Measurements from ENCODE around the gene SWAP70. TPM values are rescaled to one million over a fixed set of nuclear protein-coding genes. Genes with fewer than 3 reads are reported as not detected.
A peak's percentile ranks its signal among the peaks of the same experiment; 100 is the strongest.

The SWAP70 gene
- total RNA-seq, 2 donors from 2014 or later = 6.1 to 7.5 TPM

DNA sequence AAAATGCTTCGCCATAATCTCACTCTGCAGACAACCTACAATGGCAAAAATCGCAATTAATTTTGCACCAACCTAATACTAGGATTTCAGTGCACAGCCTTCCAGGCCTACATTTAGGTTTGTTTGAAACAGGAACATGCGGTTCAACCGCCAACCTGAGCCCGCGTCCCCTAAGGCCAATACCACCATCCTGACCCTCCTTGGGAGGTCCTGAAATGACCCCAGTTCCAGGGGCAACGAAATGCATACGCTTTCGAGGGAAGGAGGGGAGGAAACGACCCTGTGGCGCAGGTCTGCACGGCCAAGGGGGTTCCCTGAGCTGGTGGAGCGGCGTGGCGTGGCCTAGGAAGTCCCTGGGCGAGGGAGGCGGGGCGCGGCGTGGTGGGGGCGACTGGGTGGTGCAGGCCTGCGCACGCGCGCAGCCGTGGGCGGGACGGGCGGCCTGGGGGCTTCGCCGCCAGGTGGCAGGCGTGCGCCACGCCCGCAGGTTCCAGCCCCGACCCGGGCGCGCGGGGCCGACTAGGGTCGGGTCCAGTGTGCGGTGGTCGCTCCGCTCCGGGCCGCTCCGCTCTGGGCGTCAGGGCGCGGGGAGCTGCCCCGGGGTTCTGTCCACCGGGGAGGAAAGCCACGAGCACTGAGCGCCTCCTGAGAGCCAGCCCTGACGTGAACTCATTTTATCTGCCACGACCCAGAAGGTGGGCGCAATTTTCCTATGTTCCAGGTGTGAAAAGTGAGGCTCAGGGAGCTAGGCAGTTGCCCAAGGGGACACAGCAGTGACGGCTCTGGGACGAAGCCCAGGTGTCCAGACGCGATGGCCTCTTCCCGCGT is 94.1 kb downstream of the SWAP70 start:
- ATAC-seq (peak; percentile 89), DNase-seq (peak; percentile 91 to 94 (median 92))
- H3K9me3 ChIP-seq (ENCODE audit: control insufficient read depth, low read length, poor library complexity, severe bottlenecking) = no peaks in the 10 kb centered on the region
- Mint-ChIP-seq H3K36me3 (ENCODE audit: low read depth) (no peaks in the 10 kb centered on the region), H3K4me3 (peak overlapping the region; percentile 92), H3K4me1 (peaks cover 30% of the 10 kb centered on the region), H3K27ac (peak overlapping the region; percentile 83), H3K27me3 (no peaks in the 10 kb centered on the region)

DNA sequence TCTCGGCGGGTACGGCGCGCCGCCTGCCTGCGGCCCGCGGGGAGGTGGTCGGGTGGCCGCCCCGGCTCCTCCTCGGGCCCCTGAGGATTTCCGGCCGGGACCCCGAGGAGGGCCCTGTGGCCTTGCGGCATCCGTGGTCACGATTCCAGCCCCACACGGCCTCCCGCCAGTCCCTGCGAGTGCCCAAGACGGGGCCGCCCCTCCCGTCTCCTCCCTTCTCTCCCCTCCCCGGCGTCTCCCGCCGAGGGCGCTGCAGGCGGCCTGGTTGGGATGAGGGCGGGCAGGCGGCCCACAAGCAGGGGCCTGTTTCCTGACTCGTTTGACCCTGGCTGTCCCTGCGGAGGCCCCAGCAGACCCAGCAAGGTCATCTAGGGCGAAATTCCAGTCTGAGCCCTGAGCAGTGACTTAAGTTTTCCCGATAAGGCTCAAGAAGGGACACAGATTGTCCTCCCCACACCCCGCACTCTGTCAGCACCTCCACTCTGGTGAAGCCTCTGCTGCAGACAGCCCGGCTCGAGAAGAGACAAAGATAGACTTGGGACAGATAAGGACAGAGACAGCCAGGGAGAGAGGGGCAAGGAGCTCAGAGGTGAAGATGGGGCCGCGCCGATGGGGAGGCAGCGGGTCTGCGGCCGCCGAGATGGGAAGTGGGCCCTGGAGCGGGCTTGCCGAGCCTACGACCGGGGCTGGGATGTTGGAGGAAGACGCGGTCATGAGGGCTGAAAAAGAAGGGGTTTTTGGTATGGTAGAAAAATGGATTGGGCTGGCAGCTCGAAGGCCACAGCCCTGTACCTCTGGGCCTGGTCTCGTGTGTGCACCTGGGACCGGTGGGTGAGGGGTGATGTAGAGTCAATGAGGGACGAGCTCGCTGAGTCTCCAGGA is 95.0 kb downstream of the SWAP70 start:
- H3K9me3 ChIP-seq (ENCODE audit: control insufficient read depth, low read length, poor library complexity, severe bottlenecking) = no peaks in the 10 kb centered on the region
- ATAC-seq = peak; percentile 15
- Mint-ChIP-seq H3K4me3 (peak overlapping the region; percentile 92), H3K27me3 (no peaks in the 10 kb centered on the region), H3K27ac (peak overlapping the region; percentile 92), H3K36me3 (ENCODE audit: low read depth) (no peaks in the 10 kb centered on the region), H3K4me1 (peaks cover 30% of the 10 kb centered on the region)
- DNase-seq = peak; percentile 26 to 37 (median 34)

DNA sequence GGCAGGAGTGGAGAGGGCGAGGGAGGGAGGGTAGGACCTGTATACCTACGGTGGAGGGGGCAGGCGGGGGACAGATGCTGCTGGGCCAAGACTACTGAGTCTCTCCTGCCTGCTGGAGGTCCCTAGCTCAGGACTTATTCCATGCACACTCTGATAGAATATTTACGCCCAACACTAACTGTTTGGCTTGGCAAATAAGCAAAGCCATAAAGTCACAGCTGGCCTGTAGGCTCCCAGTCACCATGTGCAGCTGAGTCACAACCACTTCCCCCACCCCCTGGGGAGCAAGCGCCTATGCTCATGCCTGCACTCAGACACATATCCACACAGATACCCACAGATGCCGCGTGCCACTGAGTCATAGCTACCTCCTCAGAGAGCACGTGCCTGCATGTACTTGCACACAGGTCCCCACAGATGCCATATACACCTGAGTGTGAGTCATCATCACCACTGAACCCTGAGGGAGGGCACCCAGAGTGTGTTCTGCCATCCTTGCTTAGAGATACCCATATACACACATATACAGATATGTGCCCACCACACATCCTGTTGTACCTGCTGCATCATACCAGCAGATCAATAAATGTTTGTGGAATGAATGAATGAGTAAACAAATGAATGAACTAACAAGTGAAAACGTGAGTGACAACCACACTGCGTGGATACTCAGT is 95.8 kb downstream of the SWAP70 start:
- Mint-ChIP-seq H3K27ac (peak overlapping the region; percentile 92), H3K27me3 (no peaks in the 10 kb centered on the region), H3K36me3 (ENCODE audit: low read depth) (no peaks in the 10 kb centered on the region), H3K4me3 (peak overlapping the region; percentile 92), H3K4me1 (peaks cover 30% of the 10 kb centered on the region)
- DNase-seq (peak; percentile 37 to 71 (median 39)), ATAC-seq (peak; percentile 73)
- no peaks in the 10 kb centered on the region for H3K9me3 ChIP-seq (ENCODE audit: control insufficient read depth, low read length, poor library complexity, severe bottlenecking)

DNA sequence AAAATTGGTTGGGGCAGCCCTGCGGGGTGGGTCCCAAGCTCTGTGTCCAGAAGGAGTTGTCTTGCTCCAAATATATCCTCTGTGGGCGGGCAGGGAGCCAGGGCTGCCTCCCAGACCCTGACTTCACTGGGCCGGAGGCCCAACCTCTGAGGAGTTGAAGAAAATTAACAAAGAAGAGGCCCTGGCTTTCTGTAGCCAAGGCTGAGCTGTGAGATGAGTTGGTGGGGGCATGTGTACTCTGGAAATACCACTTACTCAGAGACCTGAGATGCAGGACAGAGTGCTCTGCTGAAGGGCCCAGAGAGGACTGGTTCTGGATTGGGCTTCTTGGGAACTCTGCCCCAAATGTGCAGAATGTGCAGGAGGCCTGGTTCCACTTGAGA is 96.3 kb downstream of the SWAP70 start:
- Mint-ChIP-seq H3K4me3 (no peak overlapping the region), H3K27ac (peak overlapping the region; percentile 92), H3K36me3 (ENCODE audit: low read depth) (no peaks in the 10 kb centered on the region), H3K27me3 (no peaks in the 10 kb centered on the region), H3K4me1 (peaks cover 30% of the 10 kb centered on the region)
- DNase-seq (no peak), ATAC-seq (no peak)
- no peaks in the 10 kb centered on the region for H3K9me3 ChIP-seq (ENCODE audit: control insufficient read depth, low read length, poor library complexity, severe bottlenecking)

- no peaks in the 10 kb centered on the region for H3K27me3 Mint-ChIP-seq
- H3K4me1 Mint-ChIP-seq = peaks cover 26% of the 10 kb centered on the region
- DNase-seq (no peak), ATAC-seq (no peak)
- no peaks in the 10 kb centered on the region for H3K36me3 Mint-ChIP-seq (ENCODE audit: low read depth)
- H3K9me3 ChIP-seq (ENCODE audit: control insufficient read depth, low read length, poor library complexity, severe bottlenecking) = no peaks in the 10 kb centered on the region
- no peak overlapping the region for H3K4me3 Mint-ChIP-seq
- H3K27ac Mint-ChIP-seq = no peak overlapping the region
Observed at GRCh38 chr11:9761441-9761945, 97.6 kb downstream of the SWAP70 start.

GRCh38 chr11:9762531-9762930 is 98.7 kb downstream of the SWAP70 start:
- Mint-ChIP-seq H3K27ac (peak overlapping the region; percentile 61), H3K4me3 (no peak overlapping the region), H3K4me1 (peaks cover 28% of the 10 kb centered on the region), H3K36me3 (ENCODE audit: low read depth) (peaks cover 3% of the 10 kb centered on the region), H3K27me3 (no peaks in the 10 kb centered on the region)
- ATAC-seq (no peak), DNase-seq (no peak)
- H3K9me3 ChIP-seq (ENCODE audit: control insufficient read depth, low read length, poor library complexity, severe bottlenecking) = no peaks in the 10 kb centered on the region

DNA sequence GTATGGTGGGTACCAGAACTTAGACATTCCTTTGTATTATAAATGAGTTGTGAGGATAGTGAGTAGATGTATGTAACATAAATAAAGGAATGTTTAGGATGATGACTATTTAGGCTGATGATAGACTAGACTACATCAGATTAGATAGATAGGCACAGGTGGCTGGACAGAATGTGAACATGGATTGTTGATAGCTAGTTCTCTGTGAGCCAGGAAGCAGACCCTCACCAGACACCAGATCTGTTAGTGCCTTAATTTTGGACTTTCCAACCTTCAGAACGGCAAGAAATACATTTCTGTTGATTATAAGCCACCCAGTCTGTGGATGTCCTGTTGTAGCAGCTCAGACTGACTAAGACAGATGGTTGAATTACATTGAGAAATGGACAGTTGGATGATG is 99.4 kb downstream of the SWAP70 start:
- no peaks in the 10 kb centered on the region for H3K9me3 ChIP-seq (ENCODE audit: control insufficient read depth, low read length, poor library complexity, severe bottlenecking)
- ATAC-seq (no peak), DNase-seq (no peak)
- Mint-ChIP-seq H3K27me3 (no peaks in the 10 kb centered on the region), H3K36me3 (ENCODE audit: low read depth) (peaks cover 3% of the 10 kb centered on the region), H3K4me3 (no peak overlapping the region), H3K4me1 (peaks cover 27% of the 10 kb centered on the region), H3K27ac (peak overlapping the region; percentile 61)

GRCh38 chr11:9765320-9766101 is 101.6 kb downstream of the SWAP70 start:
- ATAC-seq = no peak

GRCh38 chr11:9769621-9770020 is 105.7 kb downstream of the SWAP70 start:
- no peaks in the 10 kb centered on the region for H3K9me3 ChIP-seq (ENCODE audit: control insufficient read depth, low read length, poor library complexity, severe bottlenecking)
- DNase-seq (no peak), ATAC-seq (no peak)
- Mint-ChIP-seq H3K27ac (no peak overlapping the region), H3K27me3 (no peaks in the 10 kb centered on the region), H3K4me3 (no peak overlapping the region), H3K36me3 (ENCODE audit: low read depth) (peaks cover 3% of the 10 kb centered on the region), H3K4me1 (peaks cover 8% of the 10 kb centered on the region)

More at GRCh38 chr11:9765320-9766101, 101.6 kb downstream of the SWAP70 start:
- no peaks in the 10 kb centered on the region for H3K27me3 Mint-ChIP-seq
- H3K4me1 Mint-ChIP-seq = peaks cover 18% of the 10 kb centered on the region
- peaks cover 3% of the 10 kb centered on the region for H3K36me3 Mint-ChIP-seq (ENCODE audit: low read depth)
- DNase-seq = no peak
- H3K27ac Mint-ChIP-seq = peak overlapping the region; percentile 51
- no peaks in the 10 kb centered on the region for H3K9me3 ChIP-seq (ENCODE audit: control insufficient read depth, low read length, poor library complexity, severe bottlenecking)
- no peak overlapping the region for H3K4me3 Mint-ChIP-seq

GRCh38 chr11:9771071-9771511 is 107.2 kb downstream of the SWAP70 start:
- Mint-ChIP-seq H3K27me3 (no peaks in the 10 kb centered on the region), H3K4me3 (no peak overlapping the region), H3K36me3 (ENCODE audit: low read depth) (peaks cover 3% of the 10 kb centered on the region), H3K4me1 (peaks cover 8% of the 10 kb centered on the region), H3K27ac (no peak overlapping the region)
- ATAC-seq = no peak
- DNase-seq = no peak
- H3K9me3 ChIP-seq (ENCODE audit: control insufficient read depth, low read length, poor library complexity, severe bottlenecking) = no peaks in the 10 kb centered on the region

DNA sequence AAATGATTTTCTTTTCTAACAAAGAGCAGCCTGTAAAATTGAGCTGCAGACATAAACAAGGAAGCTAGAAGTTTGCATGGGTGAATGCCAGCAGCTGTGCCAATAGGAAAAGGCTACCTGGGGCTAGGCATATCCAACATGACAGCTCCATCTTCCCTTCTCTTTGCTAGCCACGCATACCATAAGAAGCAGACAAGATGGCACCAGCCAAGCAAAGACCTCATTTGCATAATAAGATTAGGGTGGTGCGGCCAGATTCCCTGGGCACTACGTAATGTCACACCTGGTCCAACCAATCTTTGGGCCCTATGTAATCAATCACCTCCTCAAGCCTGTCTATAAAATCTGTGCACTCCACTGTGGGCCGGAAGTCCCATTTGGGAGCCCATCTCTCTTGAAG is 108.3 kb downstream of the SWAP70 start:
- no peak for DNase-seq
- no peak overlapping the region for H3K27ac Mint-ChIP-seq
- H3K36me3 Mint-ChIP-seq (ENCODE audit: low read depth) = no peaks in the 10 kb centered on the region
- no peaks in the 10 kb centered on the region for H3K27me3 Mint-ChIP-seq
- peaks cover 2% of the 10 kb centered on the region for H3K4me1 Mint-ChIP-seq
- no peak for ATAC-seq
- H3K4me3 Mint-ChIP-seq = no peak overlapping the region
- no peaks in the 10 kb centered on the region for H3K9me3 ChIP-seq (ENCODE audit: control insufficient read depth, low read length, poor library complexity, severe bottlenecking)

- no peak for DNase-seq
- ATAC-seq = no peak
- Mint-ChIP-seq H3K36me3 (ENCODE audit: low read depth) (no peaks in the 10 kb centered on the region), H3K27me3 (no peaks in the 10 kb centered on the region), H3K4me3 (no peak overlapping the region), H3K4me1 (no peaks in the 10 kb centered on the region), H3K27ac (no peak overlapping the region)
- H3K9me3 ChIP-seq (ENCODE audit: control insufficient read depth, low read length, poor library complexity, severe bottlenecking) = no peaks in the 10 kb centered on the region
Observed at GRCh38 chr11:9773524-9773923, 109.6 kb downstream of the SWAP70 start.

Data from T-helper 17 cell (primary cell).